Thymus (tissue), 11 donors: ENCODE data around the gene NADK. TPM values are rescaled to one million over a fixed set of nuclear protein-coding genes. Genes with fewer than 3 reads are reported as not detected.
A peak's percentile ranks its signal among the peaks of the same experiment; 100 is the strongest.

ENCODE experiments used
- DNase-seq, 9 donors: peaks; one replicate each; pipeline ENCODE4 v3.0.0-alpha.2; 2013; ENCODE audit warnings: low spot score in 9 of 9, low read depth in 6 of 9, missing footprints in 1 of 9
- H3K27ac ChIP-seq, 2 donors: one replicate each; pipeline ENCODE4 v1.5.1; 2013; ENCODE audit warnings: control low read depth in 1 of 2, low read depth in 1 of 2, low read length in 1 of 2, mild to moderate bottlenecking in 1 of 2, moderate library complexity in 1 of 2
- H3K27me3 ChIP-seq, 2 donors: one replicate each; pipeline ENCODE4 v1.5.1; 2013; ENCODE audit warnings: low read length in 1 of 2; ENCODE audit not compliant: control insufficient read depth in 2 of 2, insufficient read depth in 1 of 2
- H3K36me3 ChIP-seq, 2 donors: one replicate each; pipeline ENCODE4 v1.5.1; 2013; ENCODE audit warnings: low read length in 1 of 2, mild to moderate bottlenecking in 1 of 2, moderate library complexity in 1 of 2; ENCODE audit not compliant: control insufficient read depth in 2 of 2, insufficient read depth in 2 of 2
- H3K4me1 ChIP-seq, 2 donors: one replicate each; pipeline ENCODE4 v1.5.1; 2013; ENCODE audit warnings: low read length in 2 of 2; ENCODE audit not compliant: control insufficient read depth in 2 of 2, insufficient read depth in 2 of 2
- H3K4me3 ChIP-seq, 2 donors: one replicate each; pipeline ENCODE4 v1.5.1; 2013; ENCODE audit warnings: low read length in 2 of 2, control low read depth in 1 of 2, mild to moderate bottlenecking in 1 of 2
- H3K9me3 ChIP-seq, 2 donors: one replicate each; pipeline ENCODE4 v1.5.1; 2013; ENCODE audit warnings: low read length in 1 of 2, mild to moderate bottlenecking in 1 of 2; ENCODE audit not compliant: control insufficient read depth in 2 of 2, insufficient read depth in 1 of 2
- WGBS: extraction: QIAGEN DNeasy Blood & Tissue Kit; methylation state at CpG from one replicate; pipeline ENCODE4 v1.1.7; 2013; 5-methylcytosine and 5-hydroxymethylcytosine counted together
- polyA plus RNA-seq: library from polyadenylated mRNA; stranded (reverse); fragments of 200-250 nt; gene quantifications from one replicate; pipeline ENCODE4 v1.2.3, GENCODE V29; 2013
- total RNA-seq: library from RNA; stranded (reverse); fragments of 120-200 nt; gene quantifications from one replicate; pipeline ENCODE4 v1.2.4, GENCODE V29; 2013
- donor health status: healthy.

The NADK gene
- total and polyA plus RNA-seq, 2 donors: 25.0 to 60.0 TPM

DNA sequence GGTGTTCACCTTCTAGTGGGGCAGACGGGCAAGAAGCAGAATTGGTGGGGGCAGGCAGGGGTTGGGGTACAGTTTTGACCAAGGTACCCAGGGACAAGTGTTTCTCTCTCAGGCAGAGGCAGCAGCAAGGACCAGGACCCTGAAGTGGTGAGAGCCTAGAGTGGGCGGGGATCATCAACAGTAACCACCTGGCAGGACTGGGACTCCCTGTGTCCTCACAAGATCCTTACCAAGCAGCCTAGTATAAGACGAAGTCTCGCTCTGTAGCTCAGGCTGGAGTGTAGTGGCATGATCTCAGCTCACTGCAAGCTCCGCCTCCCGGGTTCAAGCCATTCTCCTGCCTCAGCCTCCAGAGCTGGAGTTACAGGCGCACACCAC lies 3.2 kb upstream of the NADK start:
- Histone ChIP-seq H3K27me3 (no peaks in the 10 kb centered on the region), H3K27ac (peak overlapping the region; percentile 43 to 96), H3K9me3 (no peaks in the 10 kb centered on the region), H3K4me3 (no peak overlapping the region), H3K36me3 (peaks cover 20 to 21% of the 10 kb centered on the region in 2 donors), H3K4me1 (peaks cover 49 to 62% of the 10 kb centered on the region in 2 donors)
- peak in 1 of 9 donors; percentile 13 for DNase-seq
- WGBS: 95% methylated on average over 7 of the region's 7 CpGs

DNA sequence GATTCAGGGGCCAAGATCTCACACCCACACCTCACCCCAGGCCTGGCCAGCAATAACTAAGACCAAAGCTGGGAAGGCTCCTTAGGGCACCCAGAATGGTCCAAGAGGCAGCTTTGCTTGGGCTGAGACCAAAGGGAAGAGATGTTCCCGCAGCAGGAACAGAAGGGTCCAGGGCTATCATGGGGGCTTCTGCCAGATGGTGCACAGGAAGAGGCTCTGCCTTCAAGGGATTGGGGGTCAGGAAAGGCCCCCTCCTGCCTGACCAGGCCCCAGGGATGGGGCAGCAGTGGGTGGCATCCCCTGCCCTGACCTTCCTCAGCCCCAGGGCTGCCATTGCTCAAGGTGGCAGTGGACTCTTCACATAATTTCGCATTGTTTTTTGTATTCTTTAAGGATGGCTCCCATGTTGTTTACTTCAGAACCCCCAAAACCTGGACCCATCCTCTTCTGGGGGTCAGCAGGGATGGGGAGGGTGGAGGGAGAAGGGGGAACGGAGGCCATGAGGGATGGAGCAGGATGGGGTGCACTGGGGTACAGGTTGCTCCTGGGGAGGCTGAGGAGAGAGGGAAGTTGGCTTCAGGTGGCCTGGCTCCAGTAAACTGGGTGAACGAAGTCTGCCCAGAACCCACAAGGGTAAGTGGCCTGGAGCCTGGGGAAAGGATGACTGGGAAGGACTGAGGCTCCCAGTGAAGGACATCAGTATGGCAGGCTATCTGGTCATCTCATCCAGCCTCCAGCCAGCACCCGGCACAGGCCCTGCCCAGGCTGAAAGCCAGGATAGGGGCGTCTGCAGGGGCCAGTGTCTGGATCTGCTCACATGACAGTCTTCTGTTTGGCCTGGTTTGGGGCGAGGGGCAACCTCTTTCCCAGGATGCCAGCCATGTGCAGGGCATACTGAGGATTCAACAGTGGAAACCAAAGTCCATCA lies 2.6 kb upstream of the NADK start:
- WGBS: 76% methylated on average over 7 of the region's 7 CpGs
- peaks cover 51 to 67% of the 10 kb centered on the region in 2 donors for H3K4me1 ChIP-seq
- no peaks in the 10 kb centered on the region for H3K27me3 ChIP-seq
- H3K9me3 ChIP-seq: no peaks in the 10 kb centered on the region
- H3K27ac ChIP-seq: peak overlapping the region; percentile 89 to 96
- no peak for DNase-seq
- no peak overlapping the region for H3K4me3 ChIP-seq
- H3K36me3 ChIP-seq: peaks cover 14% of the 10 kb centered on the region in 2 donors

DNA sequence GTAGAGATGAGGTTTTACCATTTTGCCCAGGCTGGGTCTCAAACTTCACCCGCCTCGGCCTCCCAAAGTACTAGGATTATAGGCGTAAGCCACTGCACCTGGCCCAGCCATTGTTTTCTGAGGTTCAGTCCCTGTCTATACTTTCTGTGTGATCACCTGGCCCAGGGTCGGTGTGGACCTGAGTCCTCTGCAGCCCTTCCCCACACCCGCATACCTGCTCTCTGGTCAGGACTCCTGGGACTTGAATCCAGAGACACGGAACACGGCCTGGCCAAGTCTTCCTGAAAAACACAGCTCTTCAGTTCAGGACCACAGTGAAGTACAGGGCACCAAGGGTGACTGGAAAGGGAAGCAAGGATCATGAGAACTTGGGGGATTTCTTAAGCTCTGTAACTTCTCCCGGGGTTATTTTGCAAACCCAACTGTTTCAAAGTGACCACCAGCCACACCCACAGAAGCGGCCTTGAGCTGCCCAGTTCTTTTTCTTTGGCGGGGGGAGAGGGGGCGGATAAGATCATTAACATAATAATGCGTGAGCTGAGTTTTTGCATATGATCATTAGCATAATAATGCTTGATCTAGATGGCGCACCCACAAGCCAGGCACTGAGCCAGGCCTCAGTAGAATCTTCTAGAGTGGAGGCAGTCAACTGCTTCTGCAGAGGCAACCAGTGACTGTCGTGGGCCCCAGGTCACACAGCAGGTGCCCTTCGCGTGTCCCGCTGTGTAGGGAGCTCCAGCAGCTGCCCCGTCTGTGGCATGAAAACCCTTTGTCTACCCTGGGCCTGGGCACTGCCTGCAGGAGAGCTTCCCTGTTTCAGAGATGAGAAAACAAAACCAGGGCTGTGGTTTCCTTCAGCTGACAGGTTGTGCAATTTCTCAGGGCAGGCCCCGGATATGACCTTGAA lies 1.7 kb upstream of the NADK start:
- Histone ChIP-seq H3K4me1 (peaks cover 55 to 73% of the 10 kb centered on the region in 2 donors), H3K4me3 (no peak overlapping the region), H3K36me3 (peaks cover 5 to 6% of the 10 kb centered on the region in 2 donors), H3K9me3 (no peaks in the 10 kb centered on the region), H3K27me3 (no peaks in the 10 kb centered on the region), H3K27ac (peak overlapping the region; percentile 89 to 96)
- DNase-seq: peak in 7 of 9 donors; percentile 44 to 85 (median 62)
- WGBS: 52% methylated on average over 19 of the region's 19 CpGs

DNA sequence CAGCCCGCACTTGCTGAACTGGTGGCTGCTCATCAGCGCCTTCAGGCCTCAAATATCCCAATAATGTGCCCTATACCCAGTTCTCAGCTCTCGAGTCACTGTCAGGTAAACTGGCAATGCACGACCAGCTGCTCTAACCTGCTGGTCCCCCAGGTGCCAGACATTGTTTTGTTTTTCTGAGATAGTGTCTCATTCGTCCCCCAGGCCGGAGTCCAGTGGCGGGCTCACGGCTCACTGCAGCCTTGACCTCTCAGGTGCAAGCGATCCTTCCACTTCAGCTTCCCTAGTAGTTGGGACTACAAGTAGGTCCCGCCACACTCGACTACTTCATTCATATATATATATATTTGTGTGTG lies 1.0 kb upstream of the NADK start:
- Histone ChIP-seq H3K36me3 (no peaks in the 10 kb centered on the region), H3K9me3 (no peaks in the 10 kb centered on the region), H3K27ac (peak overlapping the region; percentile 80 to 96), H3K4me1 (peaks cover 55 to 73% of the 10 kb centered on the region in 2 donors), H3K4me3 (peak overlapping the region; percentile 40 to 80), H3K27me3 (no peaks in the 10 kb centered on the region)
- WGBS: 82% methylated on average over 11 of the region's 11 CpGs
- no peak for DNase-seq

DNA sequence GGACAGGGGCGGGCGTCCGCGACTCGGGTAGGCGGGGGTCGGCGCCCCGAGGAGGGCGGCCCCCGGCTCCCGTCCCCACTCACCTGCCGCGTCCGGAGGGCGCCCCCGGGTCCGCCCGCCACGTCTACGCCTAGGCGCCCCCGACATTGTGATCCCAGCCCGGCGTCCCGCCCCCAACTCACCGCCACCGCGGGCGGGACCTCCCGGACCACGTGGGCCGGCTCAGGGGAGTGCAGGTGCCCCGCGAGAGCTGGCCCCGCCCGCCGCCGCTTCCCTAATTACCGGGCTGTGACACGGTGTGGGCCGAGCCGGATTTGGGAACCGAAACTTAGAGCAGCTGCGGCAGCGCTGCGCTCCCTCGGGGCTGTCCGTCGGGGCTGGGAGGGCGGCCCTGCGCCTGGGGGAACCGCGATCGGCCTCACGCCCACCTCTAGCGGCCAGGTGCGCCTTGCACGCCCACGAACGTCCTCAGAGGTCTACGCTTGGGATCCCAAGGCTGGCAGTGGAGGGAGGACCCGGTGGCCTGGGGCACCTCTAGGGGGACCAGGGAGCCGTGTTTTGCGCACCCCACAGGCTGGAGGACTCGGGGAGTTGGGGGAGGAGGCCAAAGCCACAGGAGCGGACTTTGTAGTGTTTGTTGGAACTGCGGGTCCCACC lies 521 bp upstream of the NADK start:
- 1% methylated on average over 68 of the region's 68 CpGs for WGBS
- H3K4me1 ChIP-seq: peaks cover 55 to 73% of the 10 kb centered on the region in 2 donors
- H3K27me3 ChIP-seq: no peaks in the 10 kb centered on the region
- peak overlapping the region; percentile 40 to 80 for H3K4me3 ChIP-seq
- no peaks in the 10 kb centered on the region for H3K36me3 ChIP-seq
- H3K27ac ChIP-seq: peak overlapping the region; percentile 84 to 96
- peak in 4 of 9 donors; percentile 42 to 81 (median 63) for DNase-seq
- H3K9me3 ChIP-seq: no peaks in the 10 kb centered on the region

DNA sequence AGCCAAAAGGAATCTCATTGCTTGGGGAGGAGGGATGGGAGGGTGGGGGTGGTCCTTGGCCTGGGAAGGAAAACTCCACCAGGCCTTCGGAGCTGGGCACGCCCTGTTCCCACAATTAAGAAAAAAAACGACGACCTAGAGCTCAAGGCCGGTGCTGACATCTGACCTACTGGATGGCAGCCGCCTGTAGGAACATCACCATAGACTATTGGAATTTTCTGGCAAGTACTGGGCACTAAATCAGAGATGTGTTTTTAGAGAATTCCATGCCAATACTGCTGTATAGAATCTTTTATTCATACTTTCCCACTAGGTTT lies 729 bp downstream of the NADK start:
- 11% methylated on average over 6 of the region's 6 CpGs for WGBS
- DNase-seq: no peak
- peaks cover 48 to 63% of the 10 kb centered on the region in 2 donors for H3K4me1 ChIP-seq

DNA sequence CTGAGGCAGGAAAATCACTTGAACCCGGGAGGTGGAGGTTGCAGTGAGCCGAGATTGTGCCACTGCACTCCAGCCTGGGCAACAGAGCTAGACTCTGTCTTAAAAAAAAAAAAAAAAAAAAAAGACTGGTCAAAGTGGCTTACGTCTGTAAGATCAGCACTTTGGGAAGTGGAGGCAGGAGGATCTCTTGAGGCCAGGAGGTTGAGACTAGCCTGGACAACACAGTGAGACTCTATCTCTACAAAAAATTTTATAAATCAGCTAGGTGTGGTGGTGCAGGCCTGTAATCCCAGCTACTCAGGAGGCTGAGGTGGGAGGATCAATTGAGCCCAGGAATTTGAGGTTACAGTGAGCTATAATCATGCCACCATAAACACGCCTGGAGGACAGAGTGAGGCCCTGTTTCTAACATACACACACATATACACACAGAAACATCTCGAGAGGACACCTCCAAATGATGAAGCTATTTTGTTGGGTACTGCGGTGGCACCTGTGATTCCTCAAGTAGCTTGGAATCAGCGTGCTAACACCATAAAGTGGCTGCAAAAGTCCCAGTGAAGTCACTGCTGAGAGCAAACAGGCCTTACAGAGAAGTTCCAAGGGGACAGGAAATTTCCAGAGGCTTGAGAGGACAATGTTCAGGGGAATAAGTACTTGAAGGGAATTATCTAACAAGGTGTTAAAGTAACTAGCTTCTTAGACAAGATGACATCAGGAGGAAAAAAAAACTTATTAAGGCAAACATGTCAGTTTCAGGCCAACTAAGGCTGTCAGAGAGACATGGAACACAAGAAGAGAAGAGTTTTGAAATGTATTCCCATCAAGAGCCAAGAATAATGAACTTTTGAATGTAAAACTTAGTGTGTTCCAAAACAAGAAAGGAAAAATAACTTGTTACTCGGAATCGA lies 1.3 kb downstream of the NADK start:
- no peaks in the 10 kb centered on the region for H3K9me3 ChIP-seq
- peak in 1 of 9 donors; percentile 18 for DNase-seq
- H3K36me3 ChIP-seq: peaks cover 6 to 8% of the 10 kb centered on the region in 2 donors
- H3K27me3 ChIP-seq: no peaks in the 10 kb centered on the region
- WGBS: 90% methylated on average over 9 of the region's 9 CpGs
- peak overlapping the region; percentile 62 to 80 for H3K4me3 ChIP-seq
- H3K4me1 ChIP-seq: peaks cover 41 to 57% of the 10 kb centered on the region in 2 donors
- peak overlapping the region in 1 of 2 donors; percentile 64 for H3K27ac ChIP-seq

More for the DNA sequence above, 729 bp downstream of the NADK start:
- Histone ChIP-seq H3K9me3 (no peaks in the 10 kb centered on the region), H3K27me3 (no peaks in the 10 kb centered on the region), H3K36me3 (peaks cover 0 to 3% of the 10 kb centered on the region in 2 donors), H3K27ac (peak overlapping the region; percentile 17 to 84), H3K4me3 (peak overlapping the region; percentile 62 to 80)
